ENCODE measurements around the gene STRN. TPM values are rescaled to one million over a fixed set of nuclear protein-coding genes. Genes with fewer than 3 reads are reported as not detected.

Gene STRN
- total RNA-seq, 2 experiments from 2014 or later, result 39.4 to 39.5 TPM

DNA sequence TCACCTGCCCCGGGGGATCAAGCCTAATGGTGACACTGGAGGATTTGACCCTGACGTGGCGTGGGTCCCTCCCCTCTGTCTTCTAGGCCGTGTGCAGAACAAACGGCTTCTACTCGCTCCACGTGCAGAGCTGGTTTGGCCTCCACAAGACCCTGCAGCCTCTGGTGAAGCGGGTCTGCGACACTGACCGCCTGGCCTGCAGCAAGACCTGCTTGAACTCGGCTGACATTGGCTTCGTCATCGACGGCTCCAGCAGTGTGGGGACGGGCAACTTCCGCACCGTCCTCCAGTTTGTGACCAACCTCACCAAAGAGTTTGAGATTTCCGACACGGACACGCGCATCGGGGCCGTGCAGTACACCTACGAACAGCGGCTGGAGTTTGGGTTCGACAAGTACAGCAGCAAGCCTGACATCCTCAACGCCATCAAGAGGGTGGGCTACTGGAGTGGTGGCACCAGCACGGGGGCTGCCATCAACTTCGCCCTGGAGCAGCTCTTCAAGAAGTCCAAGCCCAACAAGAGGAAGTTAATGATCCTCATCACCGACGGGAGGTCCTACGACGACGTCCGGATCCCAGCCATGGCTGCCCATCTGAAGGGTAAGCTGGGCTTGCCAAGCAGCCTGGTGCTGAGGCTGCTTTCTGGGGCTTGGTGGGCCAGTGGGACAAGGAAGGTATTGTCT lies 157.8 kb downstream of the STRN start:
- H3K9me3 Mint-ChIP-seq, result no peaks in the 10 kb centered on the region
- CTCF ChIA-PET, result no interaction called here
- no peaks in the 10 kb centered on the region for H3K4me1 Mint-ChIP-seq
- H3K36me3 Mint-ChIP-seq (ENCODE audit: low read depth), result no peaks in the 10 kb centered on the region
- no peak overlapping the region for H3K27ac Mint-ChIP-seq
- POLR2A ChIA-PET, result no interaction called here
- H3K4me3 Mint-ChIP-seq, result no peak overlapping the region
- DNase-seq, result no peak
- no peaks in the 10 kb centered on the region for H3K27me3 Mint-ChIP-seq

DNA sequence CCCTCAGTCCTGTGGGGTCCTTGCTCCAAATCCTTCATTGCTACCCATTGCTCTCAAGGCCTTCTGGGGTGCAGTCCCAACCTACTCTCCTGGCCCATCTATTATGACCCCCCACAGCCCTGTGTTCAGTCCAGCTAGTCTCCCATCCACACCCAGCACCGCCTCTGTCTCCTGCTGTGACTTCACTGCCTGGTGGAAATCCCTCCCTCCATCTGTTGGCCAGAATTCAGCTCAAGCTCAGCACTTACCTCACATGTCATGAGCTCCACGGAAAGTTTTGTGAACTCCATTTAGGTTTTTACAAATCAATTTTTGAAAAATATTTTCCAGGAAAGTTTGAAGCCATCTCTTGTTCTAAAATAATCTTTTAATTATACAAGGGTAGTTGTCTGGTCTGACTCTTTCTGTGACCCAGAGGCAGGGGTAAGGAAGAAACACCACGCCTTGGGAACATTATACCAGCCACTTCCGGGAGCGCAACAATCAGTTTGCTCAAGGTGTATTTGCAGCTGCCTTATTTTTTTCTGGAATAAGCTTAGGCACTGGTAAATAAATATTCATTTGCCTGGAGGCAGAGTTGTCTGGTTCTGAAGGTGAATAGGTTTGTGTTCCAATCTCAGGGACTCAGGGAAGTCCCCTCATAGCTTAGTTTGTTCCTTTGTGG lies 159.0 kb downstream of the STRN start:
- ChIA-PET POLR2A (no interaction called here), CTCF (interaction anchor here (0.6 to 2.1 kb wide), 5 partner anchors 12 to 953 kb away, joined by 3 to 5 read pairs (median 5); no protein-coding TSS in a partner anchor)
- no peak for DNase-seq
- no peak overlapping the region for H3K4me3 Mint-ChIP-seq
- H3K9me3 Mint-ChIP-seq, result no peaks in the 10 kb centered on the region
- no peak overlapping the region for H3K27ac Mint-ChIP-seq
- H3K36me3 Mint-ChIP-seq (ENCODE audit: low read depth), result no peaks in the 10 kb centered on the region
- H3K27me3 Mint-ChIP-seq, result no peaks in the 10 kb centered on the region
- no peaks in the 10 kb centered on the region for H3K4me1 Mint-ChIP-seq

DNA sequence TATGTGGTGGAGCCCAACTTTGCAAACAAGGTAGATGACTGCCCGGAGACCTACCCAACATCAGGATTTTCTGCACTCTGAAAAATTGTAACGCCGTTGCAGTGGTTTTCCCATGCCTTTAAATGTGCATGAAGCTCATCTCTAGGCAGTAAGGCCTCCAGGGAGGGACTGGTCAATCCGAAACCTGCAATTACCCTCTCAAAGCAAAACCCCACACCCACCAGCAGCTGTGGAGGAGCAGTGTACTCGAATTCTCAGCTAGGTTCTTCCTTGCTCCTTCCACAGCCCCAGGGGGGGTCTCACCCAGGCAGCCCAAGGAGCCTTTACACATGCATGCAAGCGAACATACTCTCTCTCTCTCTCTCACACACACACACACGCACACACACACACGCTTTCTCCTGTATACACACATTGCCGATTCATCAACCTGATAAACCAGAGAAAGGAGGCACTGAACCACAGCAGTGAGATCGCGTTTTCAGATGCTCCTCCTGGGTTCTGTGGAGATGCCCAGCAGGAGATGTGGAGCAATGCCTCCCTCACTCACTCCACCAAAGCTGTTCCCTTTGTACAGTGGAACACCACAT lies 160.6 kb downstream of the STRN start:
- Mint-ChIP-seq H3K9me3 (no peaks in the 10 kb centered on the region), H3K27ac (no peak overlapping the region), H3K4me3 (no peak overlapping the region), H3K4me1 (peaks cover under 1% of the 10 kb centered on the region), H3K27me3 (peaks cover 2% of the 10 kb centered on the region), H3K36me3 (ENCODE audit: low read depth) (no peaks in the 10 kb centered on the region)
- ChIA-PET POLR2A (no interaction called here), CTCF (interaction anchor here (2.1 kb wide), 1 partner anchor 11 kb away, joined by 5 read pairs; no protein-coding TSS in a partner anchor)
- DNase-seq, result no peak

DNA sequence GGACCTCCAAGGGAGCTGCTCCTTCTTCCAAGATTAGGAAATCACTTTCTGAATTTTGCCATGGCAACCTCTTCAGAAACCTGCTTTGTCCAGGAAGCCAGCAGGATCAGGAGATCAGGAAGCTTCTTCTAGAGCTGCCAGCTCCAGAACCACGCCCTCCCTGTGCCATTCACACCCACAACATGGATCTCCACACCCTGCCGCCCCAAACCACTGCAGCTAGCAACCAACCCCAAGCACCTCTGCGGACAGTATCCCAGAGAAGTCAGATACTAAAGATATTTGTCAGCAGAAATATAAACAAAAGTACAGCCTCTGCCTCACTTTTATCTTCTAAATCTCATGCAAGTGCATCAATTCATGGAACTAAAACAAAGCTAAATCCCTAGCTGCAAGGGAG lies 163.4 kb downstream of the STRN start:
- Mint-ChIP-seq H3K9me3 (no peaks in the 10 kb centered on the region), H3K27ac (no peak overlapping the region), H3K4me1 (peaks cover 8% of the 10 kb centered on the region), H3K27me3 (peaks cover 4% of the 10 kb centered on the region), H3K4me3 (no peak overlapping the region), H3K36me3 (ENCODE audit: low read depth) (no peaks in the 10 kb centered on the region)
- ChIA-PET POLR2A (no interaction called here), CTCF (no interaction called here)
- DNase-seq, result no peak

- Mint-ChIP-seq H3K4me1 (peaks cover 8% of the 10 kb centered on the region), H3K4me3 (no peak overlapping the region), H3K36me3 (ENCODE audit: low read depth) (no peaks in the 10 kb centered on the region), H3K27me3 (peaks cover 13% of the 10 kb centered on the region), H3K9me3 (no peaks in the 10 kb centered on the region), H3K27ac (no peak overlapping the region)
- DNase-seq, result no peak
- CTCF ChIA-PET, result no interaction called here
- POLR2A ChIA-PET, result no interaction called here
Observed at GRCh38 chr2:36801088-36801487, 165.2 kb downstream of the STRN start.

DNA sequence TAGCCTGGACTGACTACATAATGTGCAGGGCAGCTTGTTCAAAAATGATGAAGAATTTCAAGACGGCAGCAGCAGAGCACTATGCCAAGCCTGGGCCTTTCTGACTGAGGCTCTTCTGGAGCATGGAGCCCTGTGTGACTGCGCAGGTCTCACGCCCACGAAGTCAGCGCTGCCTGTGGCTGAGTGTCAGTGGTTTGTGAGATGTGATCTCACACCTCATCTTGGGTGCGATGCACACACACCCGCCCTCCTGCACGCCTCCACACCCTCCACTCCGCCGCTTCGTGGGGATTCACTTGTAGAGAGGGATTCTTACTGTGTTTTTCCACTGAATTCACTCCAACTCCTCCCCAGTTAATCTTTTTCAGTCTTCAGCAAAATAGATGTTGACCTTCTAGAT lies 166.0 kb downstream of the STRN start:
- POLR2A ChIA-PET, result no interaction called here
- Mint-ChIP-seq H3K4me1 (peaks cover 8% of the 10 kb centered on the region), H3K36me3 (ENCODE audit: low read depth) (no peaks in the 10 kb centered on the region), H3K4me3 (no peak overlapping the region), H3K27me3 (peaks cover 13% of the 10 kb centered on the region), H3K9me3 (no peaks in the 10 kb centered on the region), H3K27ac (no peak overlapping the region)
- CTCF ChIA-PET, result no interaction called here
- no peak for DNase-seq

- DNase-seq, result no peak
- no peaks in the 10 kb centered on the region for H3K36me3 Mint-ChIP-seq (ENCODE audit: low read depth)
- H3K27ac Mint-ChIP-seq, result no peak overlapping the region
- CTCF ChIA-PET, result no interaction called here
- H3K9me3 Mint-ChIP-seq, result no peaks in the 10 kb centered on the region
- POLR2A ChIA-PET, result interaction anchor here (0.6 kb wide), 1 partner anchor 1868 kb away, joined by 3 read pairs; no protein-coding TSS in a partner anchor
- peaks cover 8% of the 10 kb centered on the region for H3K4me1 Mint-ChIP-seq
- no peak overlapping the region for H3K4me3 Mint-ChIP-seq
- peaks cover 17% of the 10 kb centered on the region for H3K27me3 Mint-ChIP-seq
Observed at GRCh38 chr2:36798724-36799123, 167.6 kb downstream of the STRN start.

GRCh38 chr2:36797324-36798070 lies 168.8 kb downstream of the STRN start:
- Mint-ChIP-seq H3K27ac (no peak overlapping the region), H3K36me3 (ENCODE audit: low read depth) (no peaks in the 10 kb centered on the region)
- CTCF ChIA-PET, result no interaction called here

More at GRCh38 chr2:36797324-36798070, 168.8 kb downstream of the STRN start:
- Mint-ChIP-seq H3K9me3 (no peaks in the 10 kb centered on the region), H3K4me1 (peaks cover 8% of the 10 kb centered on the region), H3K27me3 (peaks cover 17% of the 10 kb centered on the region), H3K4me3 (no peak overlapping the region)
- DNase-seq, result no peak
- POLR2A ChIA-PET, result no interaction called here

Other genes starting within 250 kb of the STRN start
- 10 to 100 TPM; 21.4 to 21.8 TPM for gene HEATR5B, start 117.8 kb upstream of the STRN start, total RNA-seq
- gene GPATCH11, start 118.0 kb upstream of the STRN start, total RNA-seq, result 10 to 100 TPM in 1 of 2 experiments, 1 to 10 TPM in 1; 9.8 to 10.3 TPM
- 100 to 1,000 TPM; 119 to 129 TPM for gene EIF2AK2, start 190.4 kb upstream of the STRN start, total RNA-seq
- not detected for gene SULT6B1, start 222.1 kb upstream of the STRN start, total RNA-seq
- gene CEBPZOS, start 230.0 kb upstream of the STRN start, total RNA-seq, result 10 to 100 TPM; 37.5 to 38.5 TPM

All from activated CD4-positive, alpha-beta T cell treated with anti-CD3 and anti-CD28 coated beads, Interleukin-2, amount 10 ng/mL, durations not matched to agents 7 days and 5 days (primary cell).